Ecto neural progenitor cell (in vitro differentiated cells): ENCODE results near the gene NDC1.
"Not testable (repeated sequence)": the region's sequence is repeated elsewhere in the genome, so short reads cannot be mapped to it uniquely, and the experiment has no call there.

Source experiments
- DNase-seq: peaks from one replicate; pipeline ENCODE4 v3.0.0-alpha.2; 2018; ENCODE audit warnings: low spot score

The NDC1 gene

DNA sequence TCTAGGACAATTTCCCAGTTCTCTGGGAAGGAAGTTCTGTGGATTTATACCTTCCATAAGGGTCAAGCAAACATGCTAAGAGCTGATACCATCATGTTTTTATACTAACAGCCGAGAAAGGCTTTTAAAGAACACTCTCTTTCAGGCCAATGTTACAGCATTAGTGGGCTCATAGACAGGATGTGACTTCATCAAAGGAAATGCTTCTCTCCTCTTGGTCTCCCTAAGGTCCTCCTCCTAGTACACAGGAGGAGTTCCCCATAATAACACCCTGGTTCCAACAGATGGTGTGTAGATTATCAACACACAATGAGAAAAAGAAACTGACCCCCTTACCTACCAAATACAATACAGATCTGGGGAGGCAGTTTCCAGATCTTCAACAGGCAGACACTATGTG lies 72.4 kb downstream of the NDC1 start:
- no peak for DNase-seq

DNA sequence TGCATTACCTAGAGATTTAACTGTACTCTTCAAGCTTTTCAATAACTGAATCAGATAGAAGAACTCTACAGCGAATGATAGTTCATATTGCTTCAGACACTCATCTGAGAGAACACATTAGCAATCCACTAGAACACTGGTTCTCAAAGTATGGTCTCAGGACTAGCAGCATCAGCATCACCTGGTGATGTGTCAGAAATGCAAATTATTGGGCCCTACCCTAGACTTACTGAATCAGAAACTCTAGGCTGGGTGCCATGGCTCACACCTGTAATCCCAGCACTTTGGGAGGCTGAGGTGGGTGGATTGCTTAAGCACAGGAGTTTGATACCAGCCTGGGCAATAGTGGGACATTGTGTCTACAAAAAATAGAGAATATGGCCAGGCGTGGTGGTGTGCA lies 74.2 kb downstream of the NDC1 start:
- no peak for DNase-seq

DNA sequence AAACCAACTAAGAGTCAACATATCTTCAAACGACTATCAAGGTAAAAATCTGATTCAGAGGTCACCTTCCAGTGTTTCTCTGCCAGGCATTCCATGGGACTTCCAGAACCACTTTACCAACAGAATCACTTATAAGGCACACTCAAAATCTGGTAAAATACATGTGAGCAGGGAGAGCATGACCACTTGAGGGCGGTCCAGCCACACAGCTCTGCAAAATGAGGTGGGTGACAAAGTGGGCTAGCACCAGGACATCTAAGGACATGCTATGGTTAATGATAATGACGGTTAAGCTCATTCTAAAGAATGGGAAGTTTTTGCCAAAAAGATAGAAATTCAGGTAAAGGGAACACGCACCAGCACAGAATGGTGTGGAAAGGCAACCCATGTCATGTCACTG lies 74.6 kb downstream of the NDC1 start:
- no peak for DNase-seq

DNA sequence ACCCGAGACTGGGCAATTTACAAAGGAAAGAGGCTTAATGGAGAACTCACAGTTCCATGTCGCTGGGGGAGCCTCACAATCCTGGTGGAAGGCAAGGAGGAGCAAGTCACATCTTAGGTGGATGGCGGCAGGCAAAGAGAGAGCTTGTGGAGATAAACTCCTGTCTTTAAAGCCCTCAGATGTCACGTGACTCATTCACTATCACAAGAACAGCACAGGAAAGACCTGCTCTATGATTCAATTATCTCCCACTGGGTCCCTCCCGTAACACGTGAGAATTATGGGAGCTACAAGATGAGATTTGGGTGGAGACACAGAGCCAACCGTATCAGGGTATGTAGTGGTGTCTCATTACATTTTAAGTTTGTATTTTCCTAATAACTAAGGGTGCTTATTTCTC lies 77.6 kb downstream of the NDC1 start:
- not testable (repeated sequence) for DNase-seq

DNA sequence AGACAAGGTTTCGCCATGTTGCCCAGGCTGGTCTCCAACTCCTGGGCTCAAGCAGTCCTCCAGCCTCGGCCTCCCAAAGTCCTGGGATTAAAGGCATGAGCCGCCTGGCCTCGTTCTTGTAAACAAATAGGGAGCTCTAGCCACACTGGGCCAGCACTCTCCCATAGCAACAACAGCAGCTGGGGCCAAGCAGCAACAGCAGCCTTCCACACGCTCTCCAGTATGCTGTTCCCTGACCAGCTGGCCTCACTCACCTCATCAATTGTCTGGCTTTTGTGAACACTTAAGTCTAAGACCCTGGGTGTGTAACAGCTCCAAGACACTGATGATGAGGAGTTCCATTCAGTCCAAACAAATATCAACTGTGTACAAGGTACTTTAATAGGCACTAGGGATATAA lies 82.2 kb downstream of the NDC1 start:
- DNase-seq, result no peak

DNA sequence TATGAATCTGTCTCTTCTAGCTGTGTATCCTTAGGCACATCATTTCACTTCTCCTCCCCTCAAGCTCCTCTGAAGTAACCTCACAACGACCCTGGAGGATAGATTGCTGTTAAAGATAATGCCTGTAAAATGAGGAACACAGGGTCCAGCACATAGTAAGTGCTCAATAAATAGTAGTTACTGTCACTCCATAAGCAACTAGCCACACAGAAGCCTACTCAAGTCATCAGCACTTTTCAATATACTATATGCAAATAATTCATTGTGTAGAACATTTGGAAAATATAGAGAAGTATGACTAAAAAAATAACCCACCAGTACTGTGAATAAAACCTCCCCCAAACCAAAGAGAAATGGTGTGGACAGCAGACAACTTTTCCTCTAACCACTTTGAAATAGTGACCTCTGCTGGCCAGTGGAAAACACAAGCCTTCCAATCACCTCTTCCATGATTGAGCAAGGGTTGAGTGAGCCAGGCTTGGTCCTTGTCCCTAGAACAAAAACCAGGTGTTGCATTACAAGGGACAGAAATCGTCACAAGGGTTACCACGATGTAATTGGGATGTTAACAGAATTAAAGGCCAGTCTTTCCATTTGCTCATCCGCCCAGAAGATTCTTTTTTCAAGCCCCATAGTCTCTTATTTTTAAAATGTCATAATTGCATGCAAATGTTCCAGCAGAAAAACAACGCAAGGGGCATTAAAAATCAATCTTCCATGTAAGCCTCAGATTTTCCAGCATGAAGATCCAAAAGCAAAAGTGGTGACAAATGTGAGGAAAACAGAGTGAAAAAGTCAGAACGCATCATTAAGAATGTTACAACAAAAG lies 83.4 kb downstream of the NDC1 start:
- DNase-seq, result no peak

DNA sequence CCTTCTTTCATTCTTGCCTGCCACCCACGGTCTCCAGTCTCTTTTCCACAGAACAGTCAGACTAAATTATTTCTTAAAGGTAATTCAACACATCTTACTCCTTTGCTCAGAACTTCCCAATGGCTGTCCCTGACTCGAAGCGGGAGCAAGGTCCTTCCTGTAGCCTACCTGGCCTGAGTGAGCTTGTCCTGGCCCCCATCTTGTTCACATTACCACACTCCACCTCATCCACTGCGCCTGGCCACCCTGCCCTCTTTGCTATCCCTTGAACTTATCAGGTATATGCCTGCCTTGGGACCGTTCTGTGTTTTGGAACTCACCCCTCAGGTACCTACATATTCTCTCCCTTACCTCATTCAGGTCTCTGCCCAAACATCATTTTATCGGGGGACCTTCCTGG lies 85.8 kb downstream of the NDC1 start:
- DNase-seq, result no peak

DNA sequence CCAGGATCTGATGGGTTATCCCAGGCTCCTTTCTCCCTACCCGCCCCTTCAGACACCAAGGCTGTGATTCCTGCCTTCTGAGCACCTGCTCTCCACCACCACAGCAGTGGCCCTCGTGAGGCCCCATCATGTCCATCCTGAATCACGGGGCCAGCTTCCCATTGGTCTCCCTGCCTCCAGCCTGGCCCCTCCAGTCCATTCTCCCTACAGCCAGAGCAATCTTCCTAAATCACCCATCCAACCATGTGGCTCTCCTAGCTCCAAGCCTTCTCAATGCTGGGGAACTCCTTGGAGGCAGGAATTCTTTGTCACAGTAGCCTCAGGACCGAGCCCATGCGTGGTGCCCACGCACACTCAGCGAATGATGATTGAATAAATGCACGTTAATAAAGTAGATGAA lies 90.3 kb downstream of the NDC1 start:
- no peak for DNase-seq

DNA sequence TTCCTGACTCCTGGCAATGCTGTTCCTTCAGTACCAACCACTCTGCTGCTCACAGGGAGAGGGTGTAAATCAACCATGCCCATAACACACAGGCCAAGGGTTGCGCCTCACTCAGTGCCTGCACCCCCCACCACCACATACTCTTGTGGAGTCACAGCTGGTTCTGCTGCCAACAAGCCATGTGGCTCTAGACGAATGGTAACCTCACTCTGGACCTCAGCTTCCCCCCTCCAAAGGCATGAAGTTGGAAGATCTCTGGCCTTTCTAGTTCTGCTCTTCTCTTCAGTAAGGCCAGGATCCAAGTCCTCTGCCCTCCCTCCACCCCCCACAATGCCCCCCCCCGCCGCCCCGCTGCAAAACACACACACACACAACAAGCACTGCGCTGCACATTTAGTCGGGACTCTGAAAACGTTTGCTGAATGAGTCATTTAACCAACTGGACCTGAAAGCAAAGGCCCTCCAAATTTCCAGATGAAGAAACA lies 97.4 kb downstream of the NDC1 start:
- DNase-seq, result no peak

DNA sequence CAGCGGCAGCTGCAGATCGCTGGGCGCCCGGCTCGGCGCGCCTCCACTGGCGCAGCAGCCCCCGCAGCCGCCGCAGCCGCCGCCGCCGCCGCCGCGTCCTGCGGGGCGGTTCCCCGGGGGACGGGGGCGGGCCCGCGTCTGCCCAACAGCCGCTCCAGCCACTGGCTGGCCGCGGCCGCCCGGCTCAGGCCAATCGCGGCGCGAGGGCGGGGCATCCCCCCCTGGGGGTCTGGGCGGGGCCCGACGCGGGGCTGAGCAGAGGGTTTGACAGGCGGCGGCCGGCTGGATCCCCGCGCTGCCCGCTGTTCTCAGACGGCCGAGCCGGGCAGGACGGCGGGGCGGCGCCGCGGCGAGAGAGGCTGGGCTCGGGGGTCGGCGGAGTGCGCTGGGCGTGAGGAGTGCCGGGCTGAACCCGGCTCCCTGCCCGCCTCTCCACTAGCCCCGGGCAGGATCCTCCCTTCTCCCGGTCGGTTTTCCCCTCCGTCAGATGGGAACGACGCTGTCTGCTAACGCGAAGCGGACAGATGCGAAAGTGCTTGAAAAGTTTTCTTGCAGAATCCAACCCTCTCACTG lies 98.9 kb downstream of the NDC1 start, which contains the start of gene GLIS1:
Gene GLIS1, minus strand, starts transcription at position 56 of the 573 bp plus-strand sequence. CDS start 1,100 bp downstream, outside the sequence.
- DNase-seq, result peak; percentile 96

DNA sequence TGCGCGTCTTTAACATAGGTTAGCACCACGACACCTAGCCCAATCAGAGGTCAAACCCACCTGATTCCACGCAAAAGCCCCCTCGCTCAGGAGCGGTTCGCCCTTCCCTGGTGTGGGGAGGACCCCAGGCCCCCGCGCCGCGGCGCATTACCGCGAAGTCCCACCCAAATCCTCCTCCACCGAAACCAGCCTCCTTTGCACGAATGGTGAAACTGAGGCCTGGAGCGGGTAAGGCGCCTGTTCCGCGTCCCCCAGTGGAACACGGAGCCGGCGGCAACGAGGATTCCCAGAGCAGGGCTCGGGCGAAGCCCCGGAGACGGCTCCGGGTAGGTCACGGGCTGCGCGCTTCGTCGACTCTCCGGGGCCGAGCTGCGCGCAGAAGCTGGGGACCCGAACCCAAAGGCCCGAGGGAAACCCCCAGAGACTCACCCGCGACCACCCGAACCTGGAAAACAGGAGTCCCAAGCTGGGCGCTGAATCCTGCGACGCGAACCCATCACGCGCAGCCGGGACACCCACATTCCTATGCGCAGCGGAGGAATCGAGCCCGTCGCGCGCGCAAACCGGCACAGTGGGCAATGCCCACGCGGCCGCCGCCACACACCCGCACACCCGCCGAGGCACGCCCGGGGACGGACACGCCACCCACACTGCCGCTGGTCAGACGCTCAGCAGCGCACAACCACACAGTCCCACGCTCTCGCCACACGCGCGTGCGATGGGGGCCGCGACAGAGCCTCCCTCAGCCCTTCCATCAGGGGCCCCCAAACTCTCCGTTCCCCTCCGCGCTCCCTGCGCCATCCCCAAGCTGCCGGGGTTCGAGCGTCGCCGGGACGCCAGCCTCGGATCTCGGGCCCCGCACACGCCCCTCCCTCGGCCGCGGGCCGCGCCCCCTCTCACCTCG lies 99.6 kb downstream of the NDC1 start:
- no peak for DNase-seq

DNA sequence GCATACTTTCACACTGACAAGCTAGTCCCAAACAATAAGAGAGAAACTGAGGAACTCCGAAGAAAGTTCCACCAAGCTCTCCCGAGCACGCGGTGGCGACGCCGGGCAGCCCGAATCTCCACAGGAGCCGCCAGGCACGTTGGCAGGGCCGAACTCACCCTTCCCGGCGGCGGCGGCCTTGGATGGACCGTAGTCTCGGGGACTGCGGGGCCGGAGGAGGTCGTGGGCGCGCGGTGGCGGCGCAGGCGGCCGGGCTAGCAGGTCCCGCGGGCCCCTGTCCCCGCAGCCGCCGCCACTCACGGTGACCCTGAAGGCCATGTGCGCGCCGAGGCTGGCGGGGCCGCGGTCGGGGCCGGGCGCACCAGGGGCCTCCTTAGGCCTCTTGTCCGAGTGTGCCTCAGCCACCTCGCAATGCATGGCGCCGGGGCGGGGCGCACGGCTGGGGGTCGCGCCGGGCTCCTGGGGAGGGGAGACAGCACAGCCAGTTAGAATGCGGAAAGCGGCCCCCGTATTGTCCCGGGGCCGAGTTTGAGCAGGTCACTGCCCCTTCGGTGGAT lies 100.4 kb downstream of the NDC1 start:
- peak; percentile 66 for DNase-seq

DNA sequence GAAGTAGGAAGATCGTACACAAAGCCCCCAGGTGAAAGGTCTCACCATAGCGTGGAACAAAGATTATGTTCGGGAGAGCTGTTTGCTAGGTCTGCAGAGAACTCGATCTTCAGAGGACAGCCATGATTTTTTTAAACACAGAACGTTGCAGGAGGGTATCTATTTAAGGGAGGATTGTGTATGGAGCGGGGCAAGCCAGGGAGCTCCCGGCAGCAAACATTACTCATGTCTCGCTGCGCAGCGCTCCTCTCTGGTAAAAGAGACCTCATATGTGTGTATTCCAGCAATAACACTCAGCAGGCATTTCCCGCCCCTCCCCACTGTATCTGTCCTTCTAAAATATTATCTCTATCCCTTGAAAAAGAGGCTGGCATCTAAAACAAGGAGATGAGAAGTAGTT lies 101.8 kb downstream of the NDC1 start:
- DNase-seq, result no peak

DNA sequence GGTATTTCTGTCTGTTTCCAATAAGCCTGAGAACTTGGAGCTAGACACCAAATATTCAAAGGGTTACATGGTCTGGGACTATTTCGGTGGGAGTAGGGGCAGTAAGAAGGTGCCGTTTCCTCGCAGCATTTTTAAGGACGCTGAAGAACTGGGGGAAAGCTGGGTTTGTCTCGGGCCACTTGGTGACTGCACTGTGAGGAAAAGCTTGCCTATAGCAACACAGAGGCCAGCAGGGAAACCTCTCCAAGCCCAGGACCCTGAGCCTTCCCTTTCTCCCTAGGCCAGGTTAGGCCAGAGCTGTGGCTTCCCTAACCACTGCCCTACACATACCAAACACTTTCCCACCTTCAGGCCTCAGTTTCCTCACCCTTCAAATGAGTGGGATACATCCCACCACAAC lies 102.4 kb downstream of the NDC1 start:
- no peak for DNase-seq

DNA sequence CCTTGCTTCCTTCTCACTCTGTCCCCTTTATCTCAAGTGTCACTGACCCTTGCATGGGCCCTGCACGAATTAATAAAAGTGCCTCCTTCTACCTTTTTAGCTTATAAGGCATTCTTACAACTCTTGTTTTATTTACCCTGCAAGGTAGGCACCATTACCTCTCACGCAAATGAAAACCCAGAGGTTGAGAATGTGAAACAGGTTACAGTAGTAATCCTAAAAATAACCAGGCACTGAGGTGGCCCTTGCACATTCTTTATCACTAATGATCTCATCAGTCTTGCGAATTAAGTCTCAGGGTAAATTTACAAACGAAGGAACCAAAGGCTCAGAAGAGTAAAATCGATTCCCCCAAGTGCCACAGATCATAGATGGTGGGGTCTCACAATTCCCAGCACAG lies 102.8 kb downstream of the NDC1 start:
- no peak for DNase-seq

DNA sequence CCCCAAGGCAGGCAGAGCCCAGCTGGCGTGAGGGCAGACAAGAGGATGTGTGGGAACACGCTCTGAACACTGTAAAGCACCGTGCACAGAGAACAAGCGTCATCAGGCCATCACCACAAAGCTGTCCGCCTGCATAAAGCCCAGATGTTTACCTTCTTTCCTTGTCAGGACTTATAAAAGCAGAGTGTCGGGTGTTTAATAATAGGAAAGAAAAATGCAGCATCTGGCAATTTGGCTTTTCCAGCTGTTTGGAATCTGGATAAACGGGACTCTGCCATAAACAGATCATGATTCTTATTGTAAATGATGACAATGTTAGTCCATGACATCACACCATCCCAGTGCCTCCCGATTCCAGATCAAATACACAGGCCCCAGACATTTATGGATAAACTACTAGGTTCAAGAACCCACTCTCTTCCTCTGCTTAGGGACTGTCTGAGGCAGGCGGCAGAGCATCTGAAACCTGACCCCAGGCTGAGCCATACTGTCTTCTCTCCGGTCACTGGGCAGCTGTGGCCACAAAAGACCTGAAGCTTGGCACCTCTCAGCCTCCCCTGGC lies 103.4 kb downstream of the NDC1 start:
- DNase-seq, result no peak

DNA sequence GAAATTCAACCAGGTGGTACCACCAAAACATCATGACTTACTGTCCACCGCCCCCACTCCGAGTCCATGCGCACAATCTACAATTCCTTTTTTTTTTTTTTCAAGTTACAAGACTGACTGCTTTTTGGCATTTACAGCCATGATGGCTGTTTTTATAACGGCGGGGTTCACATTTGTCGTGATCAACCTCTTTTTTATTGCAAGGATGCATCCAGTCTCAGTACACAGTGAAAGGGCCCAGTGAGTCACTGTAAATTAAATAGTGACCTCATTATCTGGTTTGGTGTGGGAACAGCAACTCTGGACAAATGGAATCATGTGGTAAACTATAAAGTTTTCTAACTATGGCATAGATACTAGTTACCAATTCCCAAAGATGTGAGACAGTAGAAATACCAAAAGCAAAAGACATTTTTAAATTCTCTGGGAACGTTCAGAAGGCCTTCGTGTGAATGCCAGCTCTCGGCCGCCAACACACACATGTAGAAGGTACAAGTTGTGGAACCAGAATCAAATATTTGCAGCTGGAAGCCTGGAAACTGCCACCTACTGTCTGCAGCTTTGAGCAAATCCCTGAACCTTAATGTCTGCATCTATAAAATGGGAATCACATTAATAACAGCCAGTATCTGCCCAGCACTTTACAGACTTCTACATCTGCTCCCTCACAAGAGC lies 104.0 kb downstream of the NDC1 start:
- no peak for DNase-seq

DNA sequence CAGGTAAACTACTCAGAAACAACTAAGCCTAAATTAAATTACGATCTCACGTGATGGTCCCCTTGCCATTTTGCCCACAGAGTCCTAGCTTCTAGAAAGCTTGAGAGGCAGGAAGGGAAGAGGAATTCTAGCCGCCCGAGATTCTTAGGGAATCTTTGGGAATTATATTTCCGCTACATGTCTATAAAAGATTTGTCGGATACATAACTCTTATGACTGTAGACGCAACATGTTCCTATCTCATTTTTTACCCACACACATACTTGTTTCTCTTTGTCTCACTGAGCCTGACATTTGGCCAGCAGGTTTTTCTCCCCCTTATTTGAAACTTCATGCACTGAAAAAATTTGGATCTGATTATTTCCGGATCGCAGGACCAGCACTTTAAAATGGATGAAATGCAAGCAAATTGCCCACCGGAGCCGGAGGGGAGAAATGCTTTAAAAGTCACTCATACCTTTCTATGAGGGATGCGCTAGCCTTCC lies 104.6 kb downstream of the NDC1 start:
- DNase-seq, result no peak

DNA sequence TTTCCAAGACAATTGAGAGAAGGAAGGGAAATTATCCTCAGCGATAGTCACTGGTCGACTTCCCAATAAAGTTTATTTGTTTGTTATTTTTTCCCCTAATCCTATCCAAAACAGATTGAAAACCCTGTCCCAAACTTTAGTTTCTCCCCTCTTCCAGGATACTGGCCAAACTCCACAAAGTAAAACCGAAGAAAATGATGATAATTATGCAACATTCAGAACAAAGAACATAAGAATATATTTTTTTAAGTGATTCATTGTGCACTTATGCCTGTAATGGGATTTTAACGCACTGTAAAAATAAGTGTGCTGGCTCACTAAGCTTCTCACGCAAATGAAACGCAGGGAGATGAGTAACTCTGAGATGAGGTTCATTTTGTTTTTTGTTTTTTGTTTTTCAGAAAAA lies 105.2 kb downstream of the NDC1 start:
- no peak for DNase-seq

DNA sequence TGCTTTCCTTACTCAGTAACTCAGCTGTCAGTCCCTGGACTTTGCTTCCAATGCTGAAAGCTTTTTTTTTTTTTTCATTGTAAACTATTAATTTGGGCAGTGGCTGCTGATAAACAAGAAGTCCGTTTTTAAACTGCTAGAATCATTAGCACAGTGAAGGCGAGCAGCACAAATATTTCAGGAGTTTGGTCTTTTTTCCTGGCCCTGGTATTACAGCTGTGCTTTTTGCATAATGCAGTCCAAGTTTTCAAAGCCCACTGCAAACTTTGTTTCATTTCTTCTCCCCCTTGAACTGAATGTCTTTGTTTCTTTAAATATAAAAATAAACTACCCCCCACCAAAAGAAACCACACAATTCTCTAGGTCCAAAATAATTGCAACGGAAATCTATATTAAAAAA lies 105.7 kb downstream of the NDC1 start:
- no peak for DNase-seq

DNA sequence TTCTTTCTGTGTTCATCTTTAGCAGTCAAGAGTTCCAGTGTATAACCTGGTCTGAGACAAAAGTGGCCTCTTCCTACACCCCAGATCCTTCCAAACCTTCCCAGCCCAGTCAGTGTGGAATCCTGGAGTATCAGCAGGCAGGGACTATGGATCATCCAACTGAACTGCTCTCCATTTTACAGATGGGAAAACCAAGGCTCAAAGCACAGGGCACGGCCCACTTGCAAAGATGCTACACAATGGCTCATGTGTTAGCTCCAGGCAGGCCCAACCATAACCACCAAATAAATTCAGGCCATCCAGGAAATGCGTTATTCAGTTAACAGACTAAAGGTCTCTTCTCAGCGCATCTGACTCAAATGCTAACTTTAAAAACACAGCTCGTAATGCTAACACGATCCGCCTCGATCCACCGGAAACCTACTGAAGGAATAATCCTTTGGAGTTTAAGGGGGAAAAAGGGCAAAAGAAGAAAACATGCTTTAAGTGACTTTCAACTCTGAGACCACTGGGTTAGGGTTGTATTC lies 106.3 kb downstream of the NDC1 start:
- DNase-seq, result no peak
